Prostate gland (tissue), 2 donors: Measurements from ENCODE around the gene PNO1. TPM values are rescaled to one million over a fixed set of nuclear protein-coding genes. Genes with fewer than 3 reads are reported as not detected.

Experiments
- DNase-seq: peaks from one replicate; pipeline ENCODE4 v3.0.0-alpha.2; 2019; ENCODE audit warnings: low spot score
- H3K27ac ChIP-seq, 2 donors: fragments of 200-600 bp; sonication (generic); 2 replicates each; pipeline ENCODE4 v1.5.1; 2017 to 2019
- H3K27me3 ChIP-seq: fragments of 200-600 bp; sonication (generic); replicated peaks from 2 replicates; pipeline ENCODE4 v1.5.1; 2019; ENCODE audit not compliant: insufficient read depth
- H3K36me3 ChIP-seq, 2 donors: fragments of 200-600 bp; sonication (generic); 1 replicate in 1 of 2; 2 replicates in 1 of 2; pipeline versions ENCODE4 v1.5.1 to v1.8.1; 2017 to 2019
- H3K4me1 ChIP-seq: fragments of 200-600 bp; sonication (generic); replicated peaks from 2 replicates; pipeline ENCODE4 v1.5.1; 2019
- H3K4me3 ChIP-seq, 2 donors: fragments of 200-600 bp; sonication (generic); 2 replicates each; pipeline ENCODE4 v1.5.1; 2017 to 2019
- H3K9me3 ChIP-seq: fragments of 200-600 bp; sonication (generic); 2 replicates; pipeline ENCODE4 v1.5.1; 2017
- CTCF ChIP-seq, 4 experiments: fragments of 200-600 bp in 2 of 4; fragments of 450-650 bp in 2 of 4; sonication (generic) in 2 of 4; IDR thresholded peaks; 1 replicate in 3 of 4; 2 replicates in 1 of 4; pipeline ENCODE4 v1.5.1; 2016 to 2019; ENCODE audit warnings: antibody characterized with exemption in 4 of 4, mild to moderate bottlenecking in 2 of 4, moderate library complexity in 2 of 4
- POLR2A ChIP-seq: fragments of 450-650 bp; IDR thresholded peaks from one replicate; pipeline ENCODE4 v1.6.1; 2016; ENCODE audit warnings: antibody characterized with exemption, mild to moderate bottlenecking
- POLR2AphosphoS5 ChIP-seq: sonication (generic); formaldehyde crosslinking; IDR thresholded peaks from one replicate; pipeline ENCODE4 v1.6.1; 2017; ENCODE audit warnings: antibody characterized with exemption
- WGBS: methylation state at CpG from one replicate; pipeline ENCODE4 v1.1.5; 2018; 5-methylcytosine and 5-hydroxymethylcytosine counted together
- intact Hi-C: fragments of 100-400 bp; cut with DNase I; formaldehyde crosslinking; loops from one replicate; pipeline ENCODE4 v1.14.2; 2022
- total RNA-seq, 2 donors: library from RNA; depleted of rRNA; stranded (reverse); fragments of >200 nt; gene quantifications; one replicate each; pipeline ENCODE4 v1.1.0, GENCODE V29; 2016

The PNO1 gene
- total RNA-seq, 2 donors from 2014 or later = 10.1 to 20.2 TPM

- intact Hi-C loops = no loop called here
- no peak overlapping the region for H3K4me3 ChIP-seq
- TF ChIP-seq POLR2A = no peak
- TF ChIP-seq POLR2AphosphoS5 = no peak
- TF ChIP-seq CTCF (IDR thresholded peaks at IDR 0.05) = no peak
- no peaks in the 10 kb centered on the region for H3K36me3 ChIP-seq
- WGBS = 55% methylated on average over 2 of the region's 2 CpGs
- H3K9me3 ChIP-seq = no peaks in the 10 kb centered on the region
- no peaks in the 10 kb centered on the region for H3K27me3 ChIP-seq
- peaks cover 3% of the 10 kb centered on the region for H3K4me1 ChIP-seq
- H3K27ac ChIP-seq = no peak overlapping the region
- no peak for DNase-seq
These were observed 65.7 kb downstream of the PNO1 start for GRCh38 chr2:68223419-68223818.

GRCh38 chr2:68225119-68225632 is 67.5 kb downstream of the PNO1 start:
- no peak for TF ChIP-seq POLR2A
- TF ChIP-seq POLR2AphosphoS5 = no peak
- no peak for TF ChIP-seq CTCF (IDR thresholded peaks at IDR 0.05)
- H3K27ac ChIP-seq = no peak overlapping the region
- no peaks in the 10 kb centered on the region for H3K4me1 ChIP-seq
- H3K9me3 ChIP-seq = no peaks in the 10 kb centered on the region
- intact Hi-C loops = no loop called here
- no peaks in the 10 kb centered on the region for H3K27me3 ChIP-seq
- no peaks in the 10 kb centered on the region for H3K36me3 ChIP-seq
- H3K4me3 ChIP-seq = no peak overlapping the region
- DNase-seq = no peak
- 42% methylated on average over 2 of the region's 2 CpGs for WGBS

Other genes with a start within 250 kb of the PNO1 start
- 10 to 100 TPM; 31.5 to 51.6 TPM for gene C1D, start 94.9 kb upstream of the PNO1 start, total RNA-seq
- 10 to 100 TPM; 31.3 to 34.9 TPM for gene PPP3R1, start 94.6 kb downstream of the PNO1 start, total RNA-seq
- gene CNRIP1, start 162.1 kb downstream of the PNO1 start, total RNA-seq = 10 to 100 TPM in 1 of 2 donors, 1 to 10 TPM in 1; 3.6 to 16.5 TPM
- gene PLEK, start 207.4 kb downstream of the PNO1 start, total RNA-seq = 1 to 10 TPM in 1 of 2 donors, under 1 TPM in 1; 0.59 to 2.1 TPM